T-helper 9 cell (primary cell): Measurements from ENCODE around the gene RTN4.

Source experiments
- DNase-seq: peaks from one replicate; pipeline ENCODE4 v3.0.0-alpha.2; 2020

Gene RTN4

DNA sequence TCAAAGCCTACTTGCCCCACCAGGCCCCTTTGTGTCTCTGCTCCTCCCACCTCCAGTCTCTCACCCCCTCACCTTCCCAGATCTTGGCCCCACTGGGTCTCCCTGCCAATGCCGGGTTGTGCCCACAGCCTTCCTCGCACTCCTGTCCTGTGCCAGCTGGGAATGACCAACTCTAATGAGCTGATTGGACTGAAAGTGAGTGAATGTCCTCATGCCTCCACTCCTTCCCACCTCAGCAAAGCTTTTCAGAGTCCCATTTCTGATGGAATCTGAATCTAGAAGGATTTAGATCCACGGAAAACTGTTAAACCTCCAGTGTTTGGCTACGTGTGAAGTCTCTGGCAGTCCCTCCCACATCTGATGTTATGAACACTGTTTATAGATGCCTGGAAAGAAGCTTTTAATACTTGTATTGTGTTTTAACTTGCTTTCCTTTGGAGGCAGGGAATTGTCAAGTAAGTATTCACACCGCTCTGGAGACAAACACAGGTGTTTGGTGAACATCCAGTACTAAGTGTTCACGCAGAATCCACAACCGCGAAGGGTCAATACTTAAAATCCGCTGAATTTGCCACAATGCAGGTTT lies 103.9 kb downstream of the RTN4 start:
- DNase-seq = no peak

DNA sequence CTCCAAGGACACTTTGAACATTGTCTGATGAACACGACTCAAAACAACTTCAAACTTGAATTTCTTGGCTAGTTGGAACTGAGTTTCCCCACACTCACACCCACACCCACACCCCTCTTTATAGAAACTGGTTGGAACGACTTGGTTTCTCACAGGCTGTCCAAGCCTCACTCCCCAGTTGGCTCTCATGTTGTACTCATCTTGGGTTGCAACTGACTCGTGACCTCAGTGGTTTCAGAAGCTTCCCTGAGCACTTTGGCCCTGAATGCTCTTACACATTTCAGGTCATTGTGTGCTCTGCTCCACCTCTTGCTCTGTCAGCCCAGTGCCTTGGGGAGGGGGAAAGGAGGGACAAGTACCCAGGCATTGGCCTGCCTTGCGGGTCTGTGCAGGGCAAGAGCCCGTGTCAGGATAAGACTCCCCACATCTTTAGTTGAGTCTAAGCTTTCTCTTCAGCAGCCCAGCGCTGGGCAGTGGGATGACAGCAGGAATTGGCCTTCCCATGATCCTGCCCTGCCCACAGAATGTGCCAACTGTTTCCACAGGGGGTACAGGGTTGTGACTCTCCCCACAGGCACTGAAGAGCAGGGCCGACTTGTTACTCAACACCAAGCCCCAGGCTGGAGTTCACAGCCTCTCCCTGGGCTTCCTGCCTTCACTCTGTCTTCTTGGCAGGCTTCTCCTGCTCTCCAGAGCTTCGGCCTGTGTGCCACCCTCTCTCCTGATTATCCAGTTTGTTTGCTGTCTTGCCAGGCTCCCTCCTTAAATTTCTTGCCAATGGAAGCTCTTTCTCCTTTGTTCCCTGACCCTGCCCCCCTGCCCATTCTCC lies 104.6 kb downstream of the RTN4 start:
- no peak for DNase-seq

- DNase-seq = no peak
Observed at GRCh38 chr2:54944724-54945326, 105.4 kb downstream of the RTN4 start.

DNA sequence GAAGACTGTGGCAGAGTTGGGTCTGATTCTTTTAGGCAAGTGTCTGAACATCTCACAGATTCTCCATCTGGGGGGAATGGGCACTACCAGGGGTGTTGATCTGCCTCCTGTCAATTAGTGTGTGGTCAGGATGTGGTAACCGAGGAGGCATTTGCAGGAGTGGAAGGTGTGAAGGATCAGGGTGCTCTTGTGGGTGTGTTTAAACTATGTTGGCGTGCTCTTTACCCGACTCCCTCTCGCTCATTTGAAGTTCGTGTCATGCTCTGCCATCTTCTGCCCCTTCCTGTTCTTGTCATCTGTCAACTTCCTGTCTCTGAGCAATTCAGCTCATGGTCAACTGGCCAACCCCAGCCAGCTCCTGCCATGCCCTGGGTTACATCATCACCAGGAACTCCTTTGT lies 107.9 kb downstream of the RTN4 start:
- no peak for DNase-seq

GRCh38 chr2:54941248-54941984 lies 108.8 kb downstream of the RTN4 start:
- no peak for DNase-seq

GRCh38 chr2:54940723-54941122 lies 109.5 kb downstream of the RTN4 start:
- no peak for DNase-seq

DNA sequence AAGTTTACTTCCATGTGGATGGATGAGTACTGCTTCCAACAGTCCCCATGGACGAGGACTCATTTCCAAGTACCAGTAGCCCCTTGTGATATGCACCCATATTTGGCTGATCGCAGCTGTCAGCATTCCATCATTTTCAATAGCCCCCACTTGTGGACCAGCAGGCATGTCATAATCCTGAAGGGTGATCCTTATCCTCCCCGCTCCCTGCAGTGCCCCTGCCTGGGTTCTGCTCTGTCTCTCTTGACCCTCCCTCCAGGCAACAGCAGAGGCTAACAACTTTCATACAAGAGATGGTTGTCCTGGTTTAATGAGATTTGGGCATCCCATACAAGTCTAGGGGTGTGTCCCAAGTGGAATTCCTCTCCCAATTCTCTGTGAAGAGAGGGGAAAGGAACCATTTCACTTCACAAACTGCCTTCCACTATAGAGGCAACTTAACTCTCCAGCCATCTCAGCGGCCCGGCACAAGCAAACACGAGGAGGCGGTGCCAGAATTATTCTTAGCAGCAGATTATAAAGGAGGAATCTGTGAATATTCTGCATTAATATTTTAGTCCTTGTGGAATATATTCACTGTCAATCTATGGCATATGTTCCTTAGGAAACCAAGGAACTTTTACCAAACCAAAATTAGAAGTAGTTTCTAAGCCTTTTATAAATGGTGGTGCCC lies 110.7 kb downstream of the RTN4 start:
- DNase-seq = no peak

GRCh38 chr2:54936766-54937165 lies 113.5 kb downstream of the RTN4 start:
- no peak for DNase-seq

- no peak for DNase-seq
Observed at GRCh38 chr2:54935389-54935788, 114.9 kb downstream of the RTN4 start.

GRCh38 chr2:54931473-54931872 lies 118.8 kb downstream of the RTN4 start:
- no peak for DNase-seq

- DNase-seq = no peak
Observed at GRCh38 chr2:54928719-54929118, 121.5 kb downstream of the RTN4 start.

- DNase-seq = no peak
Observed at GRCh38 chr2:54927751-54928615, 122.3 kb downstream of the RTN4 start.

GRCh38 chr2:54927085-54927750 lies 123.0 kb downstream of the RTN4 start:
- no peak for DNase-seq

GRCh38 chr2:54925022-54925421 lies 125.2 kb downstream of the RTN4 start:
- no peak for DNase-seq

DNA sequence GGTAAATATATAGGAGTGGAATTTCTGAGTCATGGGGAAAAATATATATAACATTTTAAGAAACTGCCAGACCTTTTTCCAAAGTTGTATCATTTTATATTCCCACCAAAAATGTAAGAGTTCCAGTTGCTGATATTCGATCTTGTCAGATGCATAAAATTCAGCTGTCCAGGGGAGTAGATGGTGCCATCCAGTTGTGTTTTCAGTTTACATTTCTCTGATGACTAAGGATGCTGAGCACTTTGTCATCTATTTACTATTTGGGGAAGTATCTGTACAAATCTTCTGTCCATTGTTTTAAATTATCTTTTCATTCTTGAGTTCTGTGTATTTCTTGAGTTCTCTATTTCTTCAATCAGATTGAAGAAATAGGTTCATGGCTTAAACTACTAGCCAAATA lies 126.1 kb downstream of the RTN4 start:
- no peak for DNase-seq
